Activated naive CD8-positive, alpha-beta T cell treated with anti-CD3 and anti-CD28 coated beads, Interleukin-2, amount 50 U/mL, for 24 hours (primary cell): ENCODE measurements around the gene TAF6L.
"Not testable (repeated sequence)": the region's sequence is repeated elsewhere in the genome, so short reads cannot be mapped to it uniquely, and the experiment has no call there.

Experiments
- ATAC-seq: fragments of 150-1000 bp; cut with Tn5 transposase; one replicate; pipeline ENCODE4 v1.10.0; 2021
- DNase-seq: peaks from one replicate; pipeline ENCODE4 v3.0.0; 2021
- H3K27ac Mint-ChIP-seq: one replicate; pipeline ENCODE4 v1.8.0; 2021; ENCODE audit warnings: mild to moderate bottlenecking, mixed read lengths
- H3K27me3 Mint-ChIP-seq: one replicate; pipeline ENCODE4 v1.8.0; 2021; ENCODE audit warnings: mixed read lengths
- H3K36me3 Mint-ChIP-seq: one replicate; pipeline ENCODE4 v1.8.0; 2021; ENCODE audit warnings: low read depth, mixed read lengths
- H3K4me1 Mint-ChIP-seq: one replicate; pipeline ENCODE4 v1.8.0; 2021; ENCODE audit warnings: mixed read lengths
- H3K4me3 Mint-ChIP-seq: one replicate; pipeline ENCODE4 v1.8.0; 2021; ENCODE audit warnings: mild to moderate bottlenecking, moderate library complexity, mixed read lengths
- H3K9me3 Mint-ChIP-seq: one replicate; pipeline ENCODE4 v1.8.0; 2021; ENCODE audit warnings: mixed read lengths

The TAF6L gene

GRCh38 chr11:62806611-62807121 is 35.5 kb downstream of the TAF6L start:
- Mint-ChIP-seq H3K27ac (peak overlapping the region; percentile 94), H3K4me3 (peak overlapping the region; percentile 93), H3K36me3 (peaks cover 27% of the 10 kb centered on the region), H3K27me3 (no peaks in the 10 kb centered on the region), H3K4me1 (peaks cover 39% of the 10 kb centered on the region), H3K9me3 (no peaks in the 10 kb centered on the region)
- DNase-seq (no peak), ATAC-seq (no peak)

DNA sequence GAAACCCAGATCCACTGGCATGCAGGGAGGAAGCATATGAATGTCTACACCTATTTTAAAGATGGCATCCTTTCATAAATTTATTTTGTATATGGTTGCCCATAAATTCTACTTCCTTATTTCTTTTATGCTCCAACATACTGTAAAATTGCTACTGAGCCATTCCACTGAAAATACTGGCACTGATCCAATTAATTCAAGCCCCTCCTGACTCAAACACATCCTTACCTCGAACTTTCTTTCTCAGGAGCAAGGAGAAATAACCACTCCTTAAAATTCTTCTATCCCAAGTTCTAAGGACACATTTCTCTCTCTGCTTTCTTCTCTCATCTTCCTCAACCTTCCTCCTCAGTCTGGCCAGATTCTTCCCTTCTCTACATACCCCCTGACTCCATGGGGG is 39.6 kb downstream of the TAF6L start:
- no peak overlapping the region for H3K27ac Mint-ChIP-seq
- H3K4me1 Mint-ChIP-seq: peaks cover 10% of the 10 kb centered on the region
- ATAC-seq (no peak), DNase-seq (no peak)
- H3K27me3 Mint-ChIP-seq: no peaks in the 10 kb centered on the region
- no peak overlapping the region for H3K4me3 Mint-ChIP-seq
- H3K9me3 Mint-ChIP-seq: no peaks in the 10 kb centered on the region
- no peaks in the 10 kb centered on the region for H3K36me3 Mint-ChIP-seq

DNA sequence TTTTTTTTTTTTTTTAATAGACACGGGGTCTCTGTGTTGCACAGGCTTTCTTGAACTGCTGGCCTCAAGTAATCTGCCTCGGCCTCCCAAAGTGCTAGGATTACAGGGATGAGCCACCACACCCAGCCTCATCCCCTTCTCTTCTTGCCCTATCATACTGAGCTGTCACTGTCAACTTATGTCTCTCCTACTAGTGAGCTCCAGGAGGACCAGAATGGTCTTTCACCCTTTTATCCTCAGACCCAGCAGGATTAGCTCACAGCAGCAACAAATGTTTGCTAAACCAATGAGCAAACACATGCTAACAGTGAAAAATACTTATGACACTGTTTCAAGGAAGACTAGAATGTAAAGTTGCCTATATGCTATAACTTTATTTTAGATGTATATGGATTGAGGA is 40.5 kb downstream of the TAF6L start:
- H3K4me1 Mint-ChIP-seq: peaks cover 2% of the 10 kb centered on the region
- DNase-seq (no peak), ATAC-seq (no peak)
- H3K4me3 Mint-ChIP-seq: no peak overlapping the region
- H3K27ac Mint-ChIP-seq: no peak overlapping the region
- no peaks in the 10 kb centered on the region for H3K36me3 Mint-ChIP-seq
- H3K27me3 Mint-ChIP-seq: no peaks in the 10 kb centered on the region
- no peaks in the 10 kb centered on the region for H3K9me3 Mint-ChIP-seq

- H3K9me3 Mint-ChIP-seq: no peaks in the 10 kb centered on the region
- no peak overlapping the region for H3K4me3 Mint-ChIP-seq
- no peak for DNase-seq
- no peaks in the 10 kb centered on the region for H3K4me1 Mint-ChIP-seq
- H3K27ac Mint-ChIP-seq: no peak overlapping the region
- H3K27me3 Mint-ChIP-seq: no peaks in the 10 kb centered on the region
- peaks cover 11% of the 10 kb centered on the region for H3K36me3 Mint-ChIP-seq
- ATAC-seq: no peak
These were observed 45.4 kb downstream of the TAF6L start for GRCh38 chr11:62816557-62816956.

GRCh38 chr11:62817129-62817528 is 45.9 kb downstream of the TAF6L start:
- H3K27ac Mint-ChIP-seq: no peak overlapping the region
- no peak overlapping the region for H3K4me3 Mint-ChIP-seq
- H3K36me3 Mint-ChIP-seq: peaks cover 11% of the 10 kb centered on the region
- H3K27me3 Mint-ChIP-seq: no peaks in the 10 kb centered on the region
- no peaks in the 10 kb centered on the region for H3K4me1 Mint-ChIP-seq
- no peaks in the 10 kb centered on the region for H3K9me3 Mint-ChIP-seq
- DNase-seq (no peak), ATAC-seq (no peak)

DNA sequence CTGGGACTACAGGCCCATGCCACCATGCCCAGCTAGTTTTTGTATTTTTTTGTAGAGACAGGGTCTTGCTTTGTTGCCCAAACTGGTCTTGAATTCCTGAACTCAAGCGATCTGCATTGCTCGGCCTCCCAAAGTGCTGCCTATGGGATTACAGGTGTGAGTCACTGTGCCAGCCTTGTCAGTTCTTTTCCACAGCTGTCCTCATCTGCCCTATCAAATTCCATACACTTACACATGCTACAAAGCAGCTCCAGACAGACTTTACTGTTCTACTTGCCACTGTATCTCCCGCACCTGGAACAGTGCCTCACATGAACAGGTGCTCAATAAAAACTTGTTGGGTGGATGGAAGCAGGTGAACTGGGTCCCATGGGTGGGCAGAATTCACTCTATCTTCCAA is 52.5 kb downstream of the TAF6L start:
- no peaks in the 10 kb centered on the region for H3K4me1 Mint-ChIP-seq
- H3K9me3 Mint-ChIP-seq: no peaks in the 10 kb centered on the region
- peaks cover 33% of the 10 kb centered on the region for H3K36me3 Mint-ChIP-seq
- H3K4me3 Mint-ChIP-seq: no peak overlapping the region
- no peak overlapping the region for H3K27ac Mint-ChIP-seq
- no peaks in the 10 kb centered on the region for H3K27me3 Mint-ChIP-seq
- ATAC-seq (no peak), DNase-seq (no peak)

DNA sequence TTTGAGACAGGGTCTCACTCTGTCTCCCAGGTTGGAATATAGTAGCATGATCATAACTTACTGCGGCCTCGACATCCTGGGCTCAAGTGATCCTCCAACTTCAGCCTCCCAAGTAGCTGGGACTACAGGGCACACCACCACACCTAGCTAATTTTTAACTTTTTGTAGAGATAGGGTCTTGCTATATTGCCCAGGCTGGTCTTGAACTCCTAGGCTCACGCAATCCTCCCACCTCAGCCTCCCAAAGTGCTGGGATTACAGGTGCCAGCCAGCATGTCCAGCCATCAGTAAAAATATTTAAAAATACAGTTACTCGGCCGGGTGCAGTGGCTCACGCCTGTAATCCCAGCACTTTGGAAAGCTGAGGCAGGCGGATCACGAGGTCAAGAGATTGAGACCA is 56.9 kb downstream of the TAF6L start:
- Mint-ChIP-seq H3K36me3 (peaks cover 29% of the 10 kb centered on the region), H3K4me1 (peaks cover 28% of the 10 kb centered on the region)
- DNase-seq, H3K27me3 Mint-ChIP-seq, H3K27ac Mint-ChIP-seq, H3K4me3 Mint-ChIP-seq, H3K9me3 Mint-ChIP-seq, ATAC-seq: not testable (repeated sequence)

DNA sequence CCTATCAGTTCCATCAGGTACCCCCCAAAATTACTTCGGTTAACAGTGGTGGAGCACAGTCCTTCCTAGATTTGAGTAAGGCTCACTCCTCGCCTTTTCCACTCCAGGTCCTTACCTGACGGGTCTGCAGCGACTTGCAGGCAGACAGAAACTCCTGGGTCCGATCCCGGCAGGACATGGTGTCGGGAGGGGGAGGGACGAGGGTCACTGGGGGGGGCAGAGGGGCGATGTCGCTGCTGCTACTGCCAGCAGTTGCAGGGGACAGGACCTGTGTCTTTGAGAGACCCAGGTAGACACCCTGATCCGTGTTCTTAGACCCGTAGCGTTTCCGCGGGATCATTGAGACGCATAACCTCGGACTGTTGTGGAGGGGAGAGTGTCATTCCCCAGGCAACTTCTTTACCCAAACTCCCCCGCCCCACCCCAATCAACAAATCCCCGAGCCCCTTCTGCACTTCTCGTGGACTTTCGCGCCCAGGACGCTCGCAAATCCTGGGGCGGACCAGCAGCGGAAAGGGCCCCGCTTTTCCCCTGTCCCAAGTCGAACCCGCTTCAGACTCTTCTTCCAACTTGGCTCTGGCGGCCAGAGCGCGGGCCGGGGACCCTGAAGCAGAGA is 59.8 kb downstream of the TAF6L start:
- Mint-ChIP-seq H3K4me3 (peak overlapping the region; percentile 98), H3K9me3 (no peaks in the 10 kb centered on the region), H3K27me3 (no peaks in the 10 kb centered on the region), H3K36me3 (peaks cover 36% of the 10 kb centered on the region), H3K4me1 (peaks cover 44% of the 10 kb centered on the region), H3K27ac (peak overlapping the region; percentile 99)
- ATAC-seq (no peak), DNase-seq (no peak)

DNA sequence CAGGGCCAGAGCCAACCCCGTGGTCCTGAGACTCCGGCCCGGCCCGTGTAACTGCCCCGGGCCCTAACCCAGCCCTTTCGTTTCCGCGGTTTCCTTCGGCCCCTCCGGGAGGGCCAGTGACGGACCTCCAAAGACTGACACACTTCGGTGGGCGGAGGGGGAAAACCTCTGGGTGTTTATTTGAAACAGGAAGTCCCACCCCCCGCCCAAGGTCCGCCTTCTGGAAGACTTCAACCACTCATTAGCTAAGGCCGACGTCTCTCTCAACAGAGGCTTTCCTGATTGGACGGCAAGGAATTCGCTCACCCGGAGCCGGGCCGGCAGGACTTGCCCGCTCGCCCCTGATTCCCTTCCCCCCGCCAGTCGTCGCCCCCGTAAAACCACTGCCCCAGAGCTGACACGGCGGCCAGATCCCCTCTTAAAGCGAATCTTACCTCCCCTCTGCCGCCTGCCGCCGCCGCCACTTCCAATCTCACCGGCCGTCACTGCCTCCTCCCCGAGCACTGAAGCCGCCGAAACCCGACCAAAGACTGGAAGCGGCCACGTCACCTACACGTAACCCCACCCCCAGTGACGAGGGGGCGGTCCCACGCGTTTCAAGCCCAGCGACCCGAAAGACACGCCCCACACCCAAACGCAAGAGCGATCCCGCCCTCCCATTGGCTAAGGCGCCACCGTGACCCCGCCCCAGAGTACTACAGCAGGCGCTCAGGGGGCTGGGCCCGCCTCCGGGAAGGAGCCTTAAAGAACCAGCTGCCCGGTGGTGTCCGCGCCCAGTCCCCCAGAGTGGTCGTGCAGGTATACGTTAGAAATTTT is 60.5 kb downstream of the TAF6L start, which contains the start of gene STX5:
STX5 (minus strand) TSS at position 532 of the 816 bp plus-strand sequence. CDS start 808 bp downstream, outside the sequence.
- Mint-ChIP-seq H3K27ac (peak within 1 kb of the TSS; percentile 99), H3K36me3 (peaks cover 41% of the 10 kb centered on the region), H3K4me1 (peaks cover 47% of the 10 kb centered on the region), H3K4me3 (peak within 1 kb of the TSS; percentile 98), H3K9me3 (no peaks in the 10 kb centered on the region), H3K27me3 (no peaks in the 10 kb centered on the region)
- ATAC-seq: peak; percentile 91
- peak; percentile 100 for DNase-seq

GRCh38 chr11:62832336-62833234 is 61.4 kb downstream of the TAF6L start, which contains the start of gene TEX54:
TEX54 (minus strand) TSS chr11:62832841.
- peak within 1 kb of the TSS; percentile 99 for H3K27ac Mint-ChIP-seq
- H3K36me3 Mint-ChIP-seq: peaks cover 40% of the 10 kb centered on the region
- H3K4me3 Mint-ChIP-seq: peak within 1 kb of the TSS; percentile 98
- peaks cover 54% of the 10 kb centered on the region for H3K4me1 Mint-ChIP-seq
- H3K9me3 Mint-ChIP-seq: no peaks in the 10 kb centered on the region
- DNase-seq (no peak), ATAC-seq (peak; percentile 0)
- no peaks in the 10 kb centered on the region for H3K27me3 Mint-ChIP-seq

DNA sequence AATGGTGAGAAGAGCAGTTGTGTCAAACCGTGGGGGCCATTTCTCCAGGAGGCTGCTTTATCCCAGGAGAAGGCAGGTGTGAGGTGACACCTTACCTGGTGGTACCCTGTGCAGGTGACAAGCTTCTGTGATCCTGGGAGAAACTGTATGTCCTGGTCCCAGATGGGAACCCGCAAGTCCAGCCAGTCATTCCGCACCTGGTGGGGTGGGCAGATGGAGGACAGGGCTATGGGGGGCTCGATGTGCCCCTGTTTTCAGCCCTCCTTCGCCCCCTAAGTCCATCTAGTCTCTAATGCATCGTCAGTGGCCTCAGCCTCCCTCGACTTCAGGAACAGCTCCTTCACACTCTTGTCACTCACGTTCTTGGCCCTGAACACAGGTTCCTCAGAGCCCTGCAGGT is 64.1 kb downstream of the TAF6L start:
- peaks cover 44% of the 10 kb centered on the region for H3K36me3 Mint-ChIP-seq
- no peaks in the 10 kb centered on the region for H3K27me3 Mint-ChIP-seq
- peaks cover 65% of the 10 kb centered on the region for H3K4me1 Mint-ChIP-seq
- H3K27ac Mint-ChIP-seq: peak overlapping the region; percentile 71
- ATAC-seq: no peak
- H3K4me3 Mint-ChIP-seq: no peak overlapping the region
- H3K9me3 Mint-ChIP-seq: no peaks in the 10 kb centered on the region
- DNase-seq: no peak
